Measurements from ENCODE around the gene ADTRP.

Gene ADTRP

DNA sequence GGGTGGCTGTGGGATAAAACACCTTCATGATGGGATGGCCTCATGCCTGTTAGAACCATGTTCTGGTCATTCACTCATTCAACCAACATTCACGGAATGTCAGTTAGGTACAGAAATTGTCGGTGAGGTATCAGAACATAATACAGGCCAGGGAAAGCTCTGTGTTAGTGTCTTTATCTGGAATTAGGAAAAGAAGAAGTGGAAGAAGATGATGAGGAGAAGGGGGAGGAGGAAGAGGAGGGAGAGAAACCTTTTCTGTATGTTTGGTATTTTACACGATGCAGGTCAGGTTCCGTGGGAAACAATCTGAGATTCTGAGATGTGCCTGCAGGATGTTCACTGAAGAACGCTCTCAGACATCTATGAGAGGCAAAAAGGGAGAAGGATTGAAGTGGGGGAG lies 5.6 kb downstream of the ADTRP start:
- no peak for DNase-seq (ENCODE audit: low spot score)

DNA sequence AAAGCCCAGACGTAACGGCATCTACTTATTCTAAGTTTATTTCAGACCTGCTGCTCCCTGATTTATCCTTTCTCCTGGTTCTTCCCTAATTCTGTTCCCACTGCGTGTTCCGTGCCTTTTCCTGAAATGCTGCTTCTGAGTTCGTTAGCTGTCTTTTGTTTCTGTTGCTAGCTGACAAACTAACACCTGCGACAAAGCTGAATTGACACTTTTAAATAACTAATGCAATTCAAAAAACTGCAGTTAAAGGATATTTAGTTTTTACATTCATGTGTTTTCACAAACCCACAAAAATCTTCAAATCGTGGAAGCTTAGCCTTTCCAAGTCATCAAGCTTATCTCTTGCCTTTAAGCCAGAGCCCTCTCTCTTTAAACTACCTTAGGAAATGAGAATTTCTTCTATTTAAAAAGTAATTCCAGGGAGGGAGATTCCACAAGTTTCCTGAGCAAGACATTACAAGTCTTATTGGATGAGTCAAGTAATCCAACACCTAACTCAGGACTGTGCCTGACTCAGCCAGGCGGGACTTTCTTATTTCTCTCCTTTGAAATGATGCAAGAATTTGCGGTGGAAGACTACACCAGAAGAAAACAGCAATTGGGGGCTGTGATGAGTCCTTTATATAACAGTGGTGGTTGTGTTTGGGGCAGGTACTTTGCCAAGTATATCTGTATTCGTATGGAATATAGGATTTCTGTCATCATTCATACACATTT lies 6.3 kb downstream of the ADTRP start:
- no peak for DNase-seq (ENCODE audit: low spot score)

DNA sequence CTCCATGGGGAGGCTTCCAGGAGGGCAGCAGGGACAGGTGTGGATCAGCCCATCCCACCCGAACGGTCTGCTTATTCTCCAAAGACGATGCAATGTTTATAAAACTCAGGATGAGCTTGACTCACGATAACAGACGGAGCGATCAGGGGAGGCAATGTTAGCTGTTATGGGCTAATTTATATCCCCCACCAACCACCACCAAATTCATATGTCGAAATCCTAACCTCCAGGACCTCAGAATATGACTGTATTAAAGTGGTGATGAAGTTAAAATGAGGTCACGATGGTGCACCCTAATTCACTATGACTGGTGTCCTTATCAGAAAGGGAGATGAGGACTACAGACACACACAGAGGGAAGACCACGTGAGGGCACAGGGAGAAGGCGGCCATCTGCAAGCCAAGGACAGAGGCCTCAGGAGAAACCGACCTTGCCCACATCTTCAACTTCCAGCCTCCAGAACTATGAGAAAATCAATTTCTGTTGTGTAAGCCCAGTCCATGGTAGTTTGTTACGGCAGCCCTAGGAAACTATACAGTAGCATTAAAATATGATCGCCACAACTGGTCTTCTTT lies 7.0 kb downstream of the ADTRP start:
- no peak for DNase-seq (ENCODE audit: low spot score)

DNA sequence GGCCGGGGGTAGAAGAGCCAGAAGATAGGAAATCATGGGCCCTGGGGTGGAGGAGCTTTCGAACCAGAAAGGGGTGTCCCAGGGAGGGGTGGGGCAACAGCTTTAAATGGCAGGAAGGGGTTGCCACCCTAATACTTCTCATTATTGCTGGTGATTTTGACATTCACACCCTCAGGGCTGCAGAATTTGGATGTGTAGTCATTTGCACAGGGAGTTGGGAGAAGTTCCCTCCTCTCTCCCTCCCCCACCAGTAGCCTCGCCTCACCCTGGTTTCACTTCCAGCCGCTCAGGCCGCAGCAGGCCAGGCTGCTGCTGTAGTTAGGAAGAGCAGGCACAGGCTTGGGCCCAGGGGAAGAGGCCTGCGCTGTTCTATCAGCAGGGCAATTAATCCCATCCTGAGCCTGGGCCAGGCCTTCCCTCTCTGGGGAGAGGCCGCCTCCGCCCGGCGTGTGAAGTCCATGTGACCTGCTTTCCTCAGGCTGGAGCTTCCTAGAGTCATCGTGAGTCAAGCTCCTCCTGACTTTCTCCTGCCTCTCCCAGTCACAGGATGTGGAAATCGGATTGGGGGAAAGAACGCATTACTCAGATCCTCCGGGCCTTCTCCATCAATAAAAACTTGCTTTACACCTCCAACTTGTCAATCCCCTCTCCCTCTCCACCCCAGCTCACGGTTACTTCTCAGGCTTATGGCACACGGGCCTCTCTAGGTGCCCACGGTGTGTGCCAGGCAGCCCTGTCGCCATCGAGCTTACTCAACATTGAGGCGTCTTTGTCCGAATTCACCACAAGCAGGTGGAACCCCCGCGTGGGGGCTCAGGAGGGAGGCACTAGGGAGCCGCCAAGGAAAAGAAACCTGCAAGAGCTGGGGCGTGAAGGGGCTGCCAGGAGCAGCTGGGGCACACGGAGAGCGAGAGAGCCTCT lies 7.8 kb downstream of the ADTRP start:
- DNase-seq (ENCODE audit: low spot score) = no peak

DNA sequence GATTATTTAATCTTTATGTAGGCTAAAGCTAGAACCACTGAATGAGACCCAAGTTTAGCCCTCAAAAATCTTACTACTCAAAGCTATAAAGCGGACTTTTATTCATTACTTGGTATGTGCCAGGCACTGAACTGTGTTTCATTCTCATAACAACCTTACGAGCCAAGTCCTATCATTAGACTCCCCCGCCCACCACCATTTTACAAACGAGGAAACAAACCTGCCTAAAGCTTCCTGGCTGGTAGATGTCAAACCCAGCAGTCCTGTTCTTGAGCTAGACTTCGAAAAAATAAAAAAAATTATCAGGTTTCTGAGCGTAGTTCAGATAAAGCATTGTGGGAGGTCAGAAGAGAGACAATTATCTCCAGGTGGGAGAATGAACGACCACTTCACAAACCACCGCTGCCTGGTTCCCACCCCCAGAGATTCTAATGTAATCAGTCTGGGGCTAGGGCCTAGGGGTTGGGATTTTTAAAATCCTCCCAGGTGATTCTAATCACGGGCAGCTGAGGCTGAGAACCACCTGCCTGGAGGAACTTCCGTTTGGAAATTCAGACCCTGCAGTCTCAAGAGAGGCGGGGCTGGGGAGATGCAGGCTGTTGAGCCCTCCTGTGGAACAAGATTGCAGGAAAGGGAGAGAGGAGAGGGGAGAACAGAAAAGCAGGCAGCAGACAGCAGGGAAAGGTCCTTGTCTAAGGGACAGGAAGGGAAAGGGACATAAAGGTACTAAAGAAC lies 8.6 kb downstream of the ADTRP start:
- DNase-seq (ENCODE audit: low spot score) = no peak

DNA sequence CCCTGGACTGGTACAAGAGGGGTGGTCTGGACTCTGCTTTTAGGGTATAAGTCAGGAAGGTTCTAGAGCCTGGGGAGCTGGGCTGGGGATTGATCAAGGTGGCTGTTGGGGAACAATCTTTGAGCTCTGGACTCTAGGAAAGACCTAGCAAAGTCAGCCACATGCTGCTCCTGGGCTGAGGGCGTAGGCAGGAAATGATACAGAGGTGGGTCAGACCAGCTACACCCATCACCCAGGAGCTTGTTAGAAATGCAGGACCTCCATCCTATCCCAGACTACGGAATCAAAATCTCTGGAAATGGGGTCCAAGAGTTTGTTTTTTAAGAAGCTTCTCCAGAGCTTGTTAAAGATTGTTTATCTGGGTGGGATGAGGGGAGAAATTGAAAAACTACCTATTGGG lies 9.4 kb downstream of the ADTRP start:
- DNase-seq (ENCODE audit: low spot score) = no peak

DNA sequence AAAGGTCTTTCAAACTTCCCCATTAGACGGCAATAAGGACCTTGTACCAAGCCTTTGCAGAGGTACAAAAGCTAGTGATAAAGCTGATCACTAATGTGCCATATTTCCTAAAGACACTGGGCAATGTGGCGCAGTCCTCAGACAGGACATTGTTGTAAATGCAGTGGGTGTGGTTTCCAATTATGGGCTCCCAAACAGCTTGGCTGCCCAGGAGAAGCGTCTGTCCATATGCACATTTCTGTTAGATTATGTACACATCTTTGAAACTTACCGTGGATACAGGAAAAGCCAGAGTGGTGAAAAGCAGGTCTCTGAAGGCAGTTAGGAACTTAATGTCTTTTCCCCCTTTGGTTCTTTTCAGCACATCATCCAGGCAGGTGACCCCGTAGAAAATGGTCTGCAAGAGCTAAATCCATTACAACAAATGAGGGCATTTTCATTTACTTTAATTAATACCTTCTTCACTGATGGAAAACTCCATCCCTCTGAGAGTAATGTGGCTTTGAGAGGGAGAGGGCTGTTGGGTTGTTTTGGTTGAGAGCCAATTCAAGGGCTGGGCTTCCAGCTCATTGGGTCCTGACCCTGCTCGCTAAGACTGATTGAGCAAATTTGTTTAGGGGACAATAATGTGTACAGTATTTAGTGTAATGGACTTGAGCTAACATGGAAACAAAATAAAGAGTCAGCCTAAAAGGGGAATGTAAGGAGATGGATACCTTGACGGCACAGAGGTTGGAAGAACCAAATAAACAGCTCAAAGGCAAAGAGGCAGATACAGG lies 10.4 kb downstream of the ADTRP start:
- DNase-seq (ENCODE audit: low spot score) = no peak

DNA sequence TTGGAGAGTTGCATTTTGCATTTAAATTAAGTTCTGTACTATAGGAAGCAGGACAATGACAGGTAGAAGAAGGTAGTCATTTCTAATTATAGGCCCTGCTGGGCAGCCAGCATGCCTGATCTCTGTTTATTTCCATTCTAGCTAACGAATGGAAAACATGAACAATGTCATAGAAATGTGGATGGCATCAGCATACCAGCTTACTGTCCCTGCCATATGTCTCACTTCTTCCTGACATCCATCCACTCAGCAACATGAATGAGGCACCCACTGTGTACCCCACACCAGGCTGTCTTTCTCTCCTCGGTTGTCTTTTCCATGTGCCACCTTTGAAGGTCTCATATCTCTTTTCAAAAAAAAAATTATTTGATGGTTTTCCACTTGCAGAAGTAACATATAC lies 11.1 kb downstream of the ADTRP start:
- DNase-seq (ENCODE audit: low spot score) = no peak

DNA sequence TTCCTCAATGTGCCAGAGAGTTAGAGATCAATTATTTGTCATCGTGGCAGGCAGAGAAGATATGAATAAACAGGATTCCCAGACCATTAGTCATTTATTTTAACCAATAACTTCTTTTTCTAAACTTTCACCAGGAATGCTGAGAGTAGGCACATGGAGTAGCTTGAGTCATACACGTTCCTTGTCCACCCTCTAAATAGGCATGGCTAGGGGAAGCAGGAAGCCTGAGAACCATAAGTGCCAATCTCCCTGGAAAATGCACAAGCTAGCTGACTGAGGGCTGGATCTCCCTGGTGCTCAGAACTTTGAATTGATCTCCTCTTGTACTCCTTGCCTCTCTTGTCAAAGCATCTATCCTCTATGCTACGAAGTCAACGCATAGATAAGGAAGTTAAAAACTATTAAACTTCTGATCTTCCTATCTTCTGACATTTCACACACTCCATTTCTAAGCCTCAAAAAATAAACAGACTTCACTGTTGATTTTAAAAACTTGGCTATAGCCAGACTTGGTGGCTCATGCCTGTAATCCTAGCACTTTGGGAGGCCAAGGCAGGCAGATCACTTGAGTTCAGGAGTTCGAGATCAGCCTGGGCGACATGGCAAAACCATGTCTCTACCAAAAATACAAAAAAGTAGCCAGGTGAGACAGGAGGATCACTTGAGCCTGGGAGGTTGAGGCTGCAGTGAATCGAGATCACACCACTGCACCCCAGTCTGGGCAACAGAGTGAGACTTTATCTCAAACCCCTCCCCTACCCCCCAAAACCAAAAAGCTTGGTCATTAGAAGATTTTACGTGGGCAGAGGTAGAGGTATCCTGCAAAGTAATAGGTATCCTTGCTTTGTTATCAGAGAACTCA lies 11.8 kb downstream of the ADTRP start:
- DNase-seq (ENCODE audit: low spot score) = no peak

DNA sequence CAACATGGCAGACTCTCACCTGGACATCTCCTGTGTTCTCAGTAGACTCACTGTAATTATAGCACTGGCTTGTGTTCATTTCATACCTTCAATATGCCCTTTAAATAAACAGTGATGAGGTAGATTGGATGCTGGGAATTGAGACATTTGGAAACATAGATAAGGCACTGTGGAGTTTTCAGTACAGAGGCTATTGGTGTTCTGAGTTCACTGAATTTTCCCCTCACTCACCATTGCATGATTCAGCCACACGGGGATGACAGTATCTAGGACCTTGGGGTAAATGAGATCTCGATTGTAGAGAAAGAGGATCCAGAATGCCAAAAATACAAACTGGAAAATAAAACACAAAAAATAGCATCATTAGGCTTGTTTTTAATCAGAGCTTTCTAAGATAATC lies 12.6 kb downstream of the ADTRP start:
- no peak for DNase-seq (ENCODE audit: low spot score)

DNA sequence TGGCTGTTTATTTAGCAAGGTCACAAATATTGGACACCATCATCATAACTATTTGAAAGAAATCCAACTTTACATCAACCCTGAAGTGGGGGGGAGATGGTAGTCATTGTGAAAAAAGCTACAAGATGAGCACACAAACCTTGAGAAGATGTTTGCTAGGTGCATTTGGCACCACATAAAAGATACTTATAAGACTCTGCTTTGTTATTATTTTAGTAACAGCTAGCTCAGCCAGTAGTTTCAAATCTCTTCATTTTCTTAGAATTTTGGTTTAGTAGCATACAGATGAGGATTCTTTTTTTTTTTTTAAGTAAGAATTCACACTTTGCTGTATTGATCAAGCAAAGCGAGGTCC lies 14.4 kb downstream of the ADTRP start:
- DNase-seq (ENCODE audit: low spot score) = no peak

DNA sequence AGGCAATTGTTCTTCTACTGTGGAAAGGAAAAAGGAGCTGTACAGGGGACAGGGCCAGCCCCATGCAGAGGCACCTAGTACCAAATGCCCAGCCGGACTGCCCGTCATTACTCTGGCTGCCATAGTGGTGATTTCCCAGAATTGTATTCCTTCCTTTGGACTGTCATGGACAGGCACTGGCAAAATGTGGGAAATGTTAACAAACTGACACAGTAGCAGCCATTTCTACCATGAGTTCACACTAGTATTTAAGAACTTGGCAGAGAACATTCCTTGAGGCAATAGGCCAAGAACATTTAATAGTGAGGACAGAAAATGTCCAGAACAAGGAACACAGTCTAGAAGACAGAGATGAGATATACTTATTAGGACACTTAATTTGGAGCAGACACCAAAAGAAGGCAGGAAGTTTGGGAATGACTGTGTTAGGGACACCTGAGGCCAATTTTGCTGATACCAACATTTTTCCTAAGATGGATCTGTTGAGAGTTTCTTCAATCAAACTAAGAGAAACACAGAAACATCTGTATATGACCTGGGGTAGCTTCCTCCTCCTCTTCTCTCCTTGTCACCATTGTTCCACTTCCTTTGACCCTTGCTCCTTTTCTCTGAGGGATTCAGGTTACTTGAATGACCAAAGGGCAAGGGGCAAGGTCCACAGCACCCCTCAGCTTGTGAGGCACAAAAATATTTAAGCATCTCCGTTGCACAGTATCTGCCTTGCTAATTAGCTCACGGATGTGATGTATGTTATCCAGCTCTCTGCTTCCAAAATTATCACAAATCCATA lies 14.9 kb downstream of the ADTRP start:
- DNase-seq (ENCODE audit: low spot score) = no peak

DNA sequence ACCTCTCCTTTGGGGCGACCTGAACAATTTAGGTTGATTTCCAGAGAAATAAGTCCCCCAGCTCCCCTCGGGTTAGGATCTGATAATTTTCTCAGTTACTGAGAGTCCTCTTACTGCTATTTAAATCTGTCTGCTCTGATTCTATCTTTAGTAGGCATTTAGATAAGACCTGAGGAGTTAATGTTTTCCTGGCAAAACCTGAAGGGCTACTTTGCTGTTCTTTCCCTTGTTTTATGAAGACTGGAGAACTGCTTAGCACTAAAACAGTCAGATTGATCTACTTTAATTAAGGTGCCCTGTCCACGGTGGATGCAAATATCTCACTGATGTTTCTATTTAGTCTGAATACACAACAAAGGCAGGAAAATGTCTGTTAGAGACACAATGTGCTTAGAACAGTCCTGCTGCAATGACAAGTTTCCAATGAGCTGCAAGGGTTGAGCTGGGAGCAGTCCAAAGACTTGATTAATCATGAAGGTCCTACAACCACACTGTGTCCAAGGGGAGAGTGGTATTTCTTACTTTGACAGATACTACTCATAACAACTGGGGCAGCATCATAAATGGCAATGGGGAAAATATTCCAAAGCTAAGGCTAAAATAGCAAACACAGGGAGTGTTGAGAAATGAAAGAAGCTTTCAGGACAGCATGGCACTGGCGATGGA lies 15.7 kb downstream of the ADTRP start:
- DNase-seq (ENCODE audit: low spot score) = no peak

DNA sequence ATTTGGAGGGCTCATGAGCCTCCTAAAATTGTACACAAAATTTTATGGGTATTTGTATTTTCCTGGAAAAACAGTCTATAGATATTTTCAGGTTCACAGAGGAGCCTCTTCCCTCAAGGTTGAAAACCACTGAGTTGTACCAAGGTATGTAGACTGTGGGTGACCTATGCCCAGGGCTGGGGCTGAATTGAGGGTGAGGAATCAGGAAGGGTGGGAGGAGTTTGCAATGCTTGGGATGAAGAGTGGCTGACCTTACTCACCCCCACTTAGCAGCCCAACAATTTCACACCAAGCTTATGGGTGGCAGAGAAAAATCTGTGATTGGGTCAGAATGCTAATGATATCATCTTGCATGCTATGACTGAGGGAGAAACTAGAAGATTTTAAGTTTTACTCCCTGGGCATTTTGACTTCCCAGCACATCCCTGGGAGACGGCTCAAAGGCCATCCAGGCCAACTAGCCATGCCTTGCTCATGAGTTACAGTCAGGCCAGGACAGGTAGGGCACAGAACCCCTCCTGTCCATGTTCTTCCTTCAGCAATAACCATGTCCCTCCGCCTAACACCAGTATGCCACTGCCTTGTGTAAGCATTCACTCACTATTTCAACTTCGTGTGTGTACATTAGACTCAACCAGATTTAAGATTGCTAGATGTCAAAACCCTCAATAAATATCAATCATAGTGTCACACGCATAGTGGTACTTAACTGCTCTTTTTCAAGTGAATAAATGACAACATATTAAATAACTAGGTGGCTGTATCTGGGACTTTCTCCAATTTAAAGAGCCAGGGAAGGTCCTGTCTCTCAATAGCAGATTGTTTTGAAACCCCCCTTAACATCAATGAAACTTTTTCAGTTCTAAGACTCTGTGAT lies 16.6 kb downstream of the ADTRP start:
- no peak for DNase-seq (ENCODE audit: low spot score)

DNA sequence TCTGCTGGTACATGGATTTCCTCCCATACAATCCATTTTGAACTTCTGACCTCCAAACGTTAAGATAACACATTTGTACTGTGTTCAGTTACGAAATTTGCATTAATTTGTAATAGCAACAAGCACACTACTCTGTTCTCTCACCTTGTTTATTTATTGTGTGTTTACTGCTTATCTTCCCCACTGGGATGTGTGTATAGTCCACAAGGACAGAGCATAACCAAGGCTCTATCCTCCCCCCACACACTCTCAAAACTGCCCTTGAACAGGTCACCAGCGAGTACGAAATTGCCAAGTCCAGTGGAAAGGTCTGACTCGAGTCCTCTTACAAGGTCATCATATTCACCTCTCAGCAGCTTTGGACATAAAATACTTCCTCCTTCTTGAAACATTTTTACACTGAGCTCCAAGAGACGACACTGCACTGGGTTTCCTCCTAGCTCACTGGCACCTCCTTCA lies 18.6 kb downstream of the ADTRP start:
- DNase-seq (ENCODE audit: low spot score) = no peak

DNA sequence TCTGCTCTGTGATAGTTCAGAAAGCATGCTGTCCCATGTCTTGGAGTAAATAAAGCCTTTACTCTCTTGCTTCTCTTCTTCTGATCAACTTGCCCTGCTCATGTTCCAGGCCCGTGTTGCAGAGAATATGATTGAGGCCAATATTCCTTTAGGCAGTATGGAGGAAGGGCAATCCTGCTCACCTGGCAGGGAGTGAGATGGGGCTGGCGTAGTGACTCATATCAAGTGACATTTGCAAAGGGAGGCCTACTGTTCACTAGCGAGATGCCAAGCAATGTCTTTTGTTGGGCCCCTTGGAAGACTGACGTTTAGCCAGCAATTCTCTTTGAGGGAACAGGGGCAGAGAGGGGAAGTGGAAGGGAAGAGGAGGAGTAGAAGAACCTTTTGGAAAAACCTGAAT lies 19.7 kb downstream of the ADTRP start:
- DNase-seq (ENCODE audit: low spot score) = no peak

DNA sequence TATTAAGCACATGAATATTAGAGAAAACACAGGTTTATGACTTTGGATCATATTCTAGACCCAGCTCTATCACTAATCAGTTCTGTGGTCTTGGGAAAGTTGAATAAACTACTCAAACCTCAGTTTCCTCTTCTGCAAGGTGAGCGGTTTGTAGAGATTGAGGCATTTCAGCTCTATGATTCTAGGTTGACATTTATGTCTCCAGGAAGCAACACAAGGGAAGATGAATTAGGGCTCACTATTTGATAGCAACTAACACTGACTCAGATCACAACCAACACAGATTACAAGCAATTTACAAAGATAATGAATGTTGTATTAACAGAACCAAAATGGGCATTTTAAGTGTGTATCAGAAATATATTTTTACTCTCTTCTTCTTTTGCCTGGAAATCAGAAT lies 21.9 kb downstream of the ADTRP start:
- no peak for DNase-seq (ENCODE audit: low spot score)

DNA sequence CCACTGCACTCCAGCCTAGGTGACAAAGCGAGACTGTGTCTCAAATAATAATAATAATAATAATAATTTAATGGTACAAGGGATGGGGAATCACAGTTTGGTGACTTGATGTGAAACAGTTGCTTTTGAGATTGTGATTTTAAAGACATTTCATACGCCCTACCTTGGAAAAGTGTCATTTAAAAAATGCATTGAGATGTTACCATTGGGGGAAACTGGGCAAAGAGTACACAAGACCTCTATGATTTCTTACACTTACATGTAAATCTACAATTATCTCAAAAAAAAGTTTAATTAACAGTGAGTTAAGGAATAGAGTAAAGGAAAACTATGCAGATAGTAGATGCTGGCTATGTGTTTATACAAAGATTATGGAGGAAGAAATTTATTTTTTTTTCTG lies 22.3 kb downstream of the ADTRP start:
- no peak for DNase-seq (ENCODE audit: low spot score)
